ENCODE data around the gene PRUNE2.

GRCh38 chr9:76667521-76667957 is 238.4 kb downstream of the PRUNE2 start:
- TF ChIP-seq CTCF (IDR thresholded peaks at IDR 0.05) (no peak), POLR2A (IDR thresholded peaks at IDR 0.05) (no peak)

Data from prostate gland (tissue), 2 donors.